Measurements from ENCODE around the gene CCR2.

The CCR2 gene

GRCh38 chr3:46353090-46353489 lies 821 bp upstream of the CCR2 start:
- ChIA-PET POLR2A (ENCODE audit: low non-redundant PET) (no interaction called here), CTCF (interaction anchor here (0.6 kb wide), 1 partner anchor 74 kb away, joined by 4 read pairs; no protein-coding TSS in a partner anchor)
- no peak for TF ChIP-seq CTCF (conservative IDR thresholded peaks at IDR 0.05; ENCODE audit: low read depth)
- DNase-seq (ENCODE audit: low spot score), result no peak
- no peak overlapping the region for H3K27ac ChIP-seq

- POLR2A ChIA-PET (ENCODE audit: low non-redundant PET), result no interaction called here
- no peak for TF ChIP-seq CTCF (conservative IDR thresholded peaks at IDR 0.05; ENCODE audit: low read depth)
- DNase-seq (ENCODE audit: low spot score), result no peak
- CTCF ChIA-PET, result interaction anchor here (0.6 kb wide), 2 partner anchors 30 to 89 kb away, joined by 3 to 4 read pairs; no protein-coding TSS in a partner anchor
- no peak overlapping the region for H3K27ac ChIP-seq
Observed at GRCh38 chr3:46354478-46354877, 567 bp downstream of the CCR2 start.

- TF ChIP-seq CTCF (conservative IDR thresholded peaks at IDR 0.05; ENCODE audit: low read depth), result no peak
- H3K27ac ChIP-seq, result no peak overlapping the region
- DNase-seq (ENCODE audit: low spot score), result no peak
- ChIA-PET CTCF (no interaction called here), POLR2A (ENCODE audit: low non-redundant PET) (interaction anchor here (0.6 kb wide), 1 partner anchor 321 kb away, joined by 3 read pairs; no protein-coding TSS in a partner anchor)
Observed at GRCh38 chr3:46354984-46355383, 1.1 kb downstream of the CCR2 start.

GRCh38 chr3:46356276-46356675 lies 2.4 kb downstream of the CCR2 start:
- no peak for TF ChIP-seq CTCF (conservative IDR thresholded peaks at IDR 0.05; ENCODE audit: low read depth)
- CTCF ChIA-PET, result interaction anchor here (0.6 kb wide), 1 partner anchor 65 kb away, joined by 3 read pairs; no protein-coding TSS in a partner anchor
- POLR2A ChIA-PET (ENCODE audit: low non-redundant PET), result no interaction called here

GRCh38 chr3:46356909-46357308 lies 3.0 kb downstream of the CCR2 start:
- no peak for TF ChIP-seq CTCF (conservative IDR thresholded peaks at IDR 0.05; ENCODE audit: low read depth)
- no peak for DNase-seq (ENCODE audit: low spot score)
- H3K27ac ChIP-seq, result no peak overlapping the region
- CTCF ChIA-PET, result no interaction called here
- POLR2A ChIA-PET (ENCODE audit: low non-redundant PET), result no interaction called here

More at GRCh38 chr3:46356276-46356675, 2.4 kb downstream of the CCR2 start:
- no peak for DNase-seq (ENCODE audit: low spot score)
- H3K27ac ChIP-seq, result no peak overlapping the region

- ChIA-PET CTCF (no interaction called here), POLR2A (ENCODE audit: low non-redundant PET) (no interaction called here)
- DNase-seq (ENCODE audit: low spot score), result no peak
- no peak for TF ChIP-seq CTCF (conservative IDR thresholded peaks at IDR 0.05; ENCODE audit: low read depth)
- H3K27ac ChIP-seq, result no peak overlapping the region
Observed at GRCh38 chr3:46358466-46358865, 4.6 kb downstream of the CCR2 start.
